ENCODE results near the gene ZBTB7C.

- no peak for TF ChIP-seq CTCF (IDR thresholded peaks at IDR 0.05)
- no peak for TF ChIP-seq EZH2 (IDR thresholded peaks at IDR 0.05; ENCODE audit: borderline replicate concordance, insufficient read depth, low read depth, low read length, poor library complexity, severe bottlenecking)
These were observed 431.0 kb downstream of the ZBTB7C start for GRCh38 chr18:47978141-47978540.

All from B cell (primary cell).